ENCODE data around the gene TLL1. TPM values are rescaled to one million over a fixed set of nuclear protein-coding genes. Genes with fewer than 3 reads are reported as not detected.

The TLL1 gene
- total and polyA plus RNA-seq, 2 donors (not counting 3 experiments of a cell fraction or from before 2014, with no cell fraction given), result 0.41 to 1.4 TPM

DNA sequence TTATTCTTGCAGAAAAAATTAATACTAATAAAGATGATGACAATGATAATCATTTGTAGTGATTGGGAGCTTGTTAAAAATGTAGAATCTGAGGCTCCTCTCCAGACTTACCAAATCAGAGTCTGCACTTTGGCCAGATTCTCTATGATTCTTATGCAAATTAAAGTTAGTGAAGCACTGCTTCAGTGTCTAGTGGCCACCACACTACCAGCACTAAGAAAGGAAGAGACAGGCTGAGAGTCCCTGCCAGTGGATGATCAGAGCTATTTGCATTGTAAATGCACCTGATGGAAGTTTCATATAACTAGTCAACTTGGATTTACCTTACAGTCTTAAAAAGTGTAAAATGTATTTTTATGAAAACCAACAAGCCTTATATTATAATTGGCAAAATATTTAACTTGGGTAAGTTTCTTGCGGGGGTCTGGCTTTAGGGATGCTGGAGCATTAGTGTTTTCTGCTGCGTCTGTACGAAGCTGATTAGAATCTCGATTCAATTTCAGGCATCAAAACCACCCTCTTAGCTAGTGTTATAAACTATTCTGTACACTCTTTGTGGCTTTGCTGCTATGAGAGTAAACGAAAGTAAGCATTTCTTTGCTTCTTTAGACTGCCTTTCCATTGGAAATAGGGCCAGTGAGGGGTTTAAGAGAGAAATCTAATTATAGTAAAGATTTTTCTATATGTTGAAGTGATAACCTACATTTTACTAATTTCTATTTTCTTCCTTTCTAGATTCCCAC is 114.1 kb downstream of the TLL1 start:
- no peaks in the 10 kb centered on the region for H3K4me1 ChIP-seq (ENCODE audit: control insufficient read depth, extremely low read depth, insufficient read depth, low read length)
- H2AFZ ChIP-seq (ENCODE audit: low read depth, low read length), result no peak overlapping the region
- H3K27me3 ChIP-seq (ENCODE audit: control insufficient read depth in 2 of 2, insufficient read depth in 2 of 2, low read length in 2 of 2), result no peaks in the 10 kb centered on the region
- dilution Hi-C loops (cut with MboI; ENCODE audit: extremely low pct_ligation_motif_present, low sequenced_read_pairs), result no loop called here
- H3K27ac ChIP-seq (ENCODE audit: insufficient read depth, low read depth, low read length), result no peak overlapping the region
- no peaks in the 10 kb centered on the region for H3K9me3 ChIP-seq (replicated peaks; ENCODE audit: control insufficient read depth, insufficient read depth, low read length)
- H3K9ac ChIP-seq (replicated peaks; ENCODE audit: extremely low read depth, insufficient read depth, low read length), result no peak overlapping the region
- CTCF ChIA-PET, result interaction anchor here (0.9 kb wide), 1 partner anchor 16 kb away, joined by 3 read pairs; no protein-coding TSS in a partner anchor
- intact Hi-C loops (cut with micrococcal nuclease), result no loop called here
- H4K20me1 ChIP-seq (replicated peaks; ENCODE audit: control insufficient read depth, extremely low read depth, insufficient read depth, low read length), result no peaks in the 10 kb centered on the region
- no peak overlapping the region for H3K4me2 ChIP-seq (ENCODE audit: insufficient read depth, low read length)
- DNase-seq (ENCODE audit: low read depth, low spot score), result no peak
- H3K36me3 ChIP-seq (ENCODE audit: control insufficient read depth in 2 of 2, extremely low read depth in 1 of 2, insufficient read depth in 2 of 2, low read length in 2 of 2), result no peaks in the 10 kb centered on the region
- no peaks in the 10 kb centered on the region for H3K79me2 ChIP-seq (ENCODE audit: control insufficient read depth, insufficient read depth, low read length)
- TF ChIP-seq FOS (IDR thresholded peaks at IDR 0.05; ENCODE audit: borderline replicate concordance, insufficient read depth, low read length), result no peak
- no peak for TF ChIP-seq JUN (IDR thresholded peaks at IDR 0.05; ENCODE audit: borderline replicate concordance, insufficient read depth, insufficient read length, low read depth)
- no peak for TF ChIP-seq POLR2AphosphoS5 (IDR thresholded peaks at IDR 0.05; ENCODE audit: insufficient read depth, low read depth, low read length)
- POLR2A ChIA-PET, result no interaction called here
- FAIRE-seq, result no peak
- BruUV-seq (replicated peaks), result no TSS peak
- no peaks in the 10 kb centered on the region for H3K9me1 ChIP-seq (replicated peaks; ENCODE audit: control insufficient read depth, extremely low read depth, insufficient read depth, low read length)
- no peak overlapping the region for H3K4me3 ChIP-seq (replicated peaks in 1 of 3; ENCODE audit: insufficient read depth in 1 of 3, low read depth in 1 of 3, low read length in 3 of 3)

DNA sequence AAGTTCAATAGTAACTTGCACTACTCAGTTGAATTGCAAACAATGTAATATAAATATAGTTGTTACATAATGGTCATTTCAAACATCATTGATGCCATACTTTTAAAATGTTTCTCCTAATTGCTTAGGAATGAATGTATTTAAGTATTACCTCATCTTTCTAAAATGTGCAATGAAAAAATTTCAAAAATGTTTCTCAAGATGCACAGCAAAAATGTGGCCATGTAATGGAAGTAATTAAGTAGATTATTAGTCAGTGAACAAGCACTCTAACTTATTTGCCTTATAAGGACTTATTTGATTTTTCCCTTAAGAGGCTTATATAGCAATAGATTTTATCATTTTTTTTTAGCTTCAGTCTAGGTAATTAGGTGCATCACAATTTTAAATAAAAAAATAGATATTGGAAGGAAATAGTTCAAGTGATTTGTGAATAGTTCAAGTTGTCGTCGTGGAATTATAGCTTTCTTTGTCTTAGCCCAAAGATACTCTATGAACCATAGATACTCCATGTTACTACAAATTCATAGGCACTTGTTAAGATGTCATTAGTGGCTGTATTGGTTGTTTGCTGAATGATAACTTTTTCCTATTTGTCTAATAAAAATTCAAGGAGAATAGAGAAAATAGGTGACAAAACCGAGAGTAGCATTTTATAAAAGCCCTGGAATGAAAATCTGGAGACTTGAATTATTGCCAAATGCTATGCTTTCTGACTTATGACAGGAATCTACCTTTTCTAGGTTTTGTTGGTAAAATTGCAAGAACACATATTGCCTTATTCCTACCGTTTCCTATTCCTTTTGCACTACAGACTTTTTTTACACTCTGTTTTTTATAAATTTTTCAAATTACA is 118.5 kb downstream of the TLL1 start:
- FAIRE-seq (no peak), DNase-seq (ENCODE audit: low read depth, low spot score) (no peak)
- BruUV-seq (replicated peaks), result no TSS peak
- Histone ChIP-seq H3K36me3 (ENCODE audit: control insufficient read depth in 2 of 2, extremely low read depth in 1 of 2, insufficient read depth in 2 of 2, low read length in 2 of 2) (no peaks in the 10 kb centered on the region), H3K4me1 (ENCODE audit: control insufficient read depth, extremely low read depth, insufficient read depth, low read length) (no peaks in the 10 kb centered on the region), H3K9ac (replicated peaks; ENCODE audit: extremely low read depth, insufficient read depth, low read length) (no peak overlapping the region), H3K4me2 (ENCODE audit: insufficient read depth, low read length) (no peak overlapping the region), H4K20me1 (replicated peaks; ENCODE audit: control insufficient read depth, extremely low read depth, insufficient read depth, low read length) (no peaks in the 10 kb centered on the region), H2AFZ (ENCODE audit: low read depth, low read length) (no peak overlapping the region), H3K79me2 (ENCODE audit: control insufficient read depth, insufficient read depth, low read length) (no peaks in the 10 kb centered on the region), H3K4me3 (replicated peaks in 1 of 3; ENCODE audit: insufficient read depth in 1 of 3, low read depth in 1 of 3, low read length in 3 of 3) (no peak overlapping the region), H3K9me3 (replicated peaks; ENCODE audit: control insufficient read depth, insufficient read depth, low read length) (no peaks in the 10 kb centered on the region), H3K27ac (ENCODE audit: insufficient read depth, low read depth, low read length) (no peak overlapping the region), H3K9me1 (replicated peaks; ENCODE audit: control insufficient read depth, extremely low read depth, insufficient read depth, low read length) (no peaks in the 10 kb centered on the region), H3K27me3 (ENCODE audit: control insufficient read depth in 2 of 2, insufficient read depth in 2 of 2, low read length in 2 of 2) (no peaks in the 10 kb centered on the region)
- CTCF ChIA-PET, result no interaction called here
- dilution Hi-C loops (cut with MboI; ENCODE audit: extremely low pct_ligation_motif_present, low sequenced_read_pairs) (no loop called here), intact Hi-C loops (cut with micrococcal nuclease) (no loop called here)
- TF ChIP-seq FOS (IDR thresholded peaks at IDR 0.05; ENCODE audit: borderline replicate concordance, insufficient read depth, low read length) (no peak), POLR2A (IDR thresholded peaks at IDR 0.05; ENCODE audit: low read depth, low read length) (no peak), EZH2 (IDR thresholded peaks at IDR 0.05; ENCODE audit: borderline replicate concordance, low read depth, low read length, severe bottlenecking) (no peak), GATA2 (IDR thresholded peaks at IDR 0.05; ENCODE audit: insufficient read depth, insufficient read length, low read depth, low read length) (no peak)
- POLR2A ChIA-PET, result no interaction called here

Measured in endothelial cell of umbilical vein (primary cell).